ENCODE results near the gene OXSM.

GRCh38 chr3:25744470-25744869 is 45.4 kb upstream of the OXSM start:
- TF ChIP-seq POLR2A (IDR thresholded peaks at IDR 0.05) (no peak), CTCF (IDR thresholded peaks at IDR 0.05) (no peak), POLR2AphosphoS5 (IDR thresholded peaks at IDR 0.05; ENCODE audit: insufficient read depth in 1 of 2, low read depth in 1 of 2) (no peak)

All from vagina (tissue), 2 donors.